Loucy (cell line): Measurements from ENCODE around the gene GRIN2A.

Experiments
- EZH2phosphoT487 ChIP-seq: fragments of 200-600 bp; IDR thresholded peaks from 2 replicates; pipeline ENCODE4 v1.6.1; 2018; ENCODE audit warnings: antibody characterized with exemption, mild to moderate bottlenecking, moderate library complexity, borderline replicate concordance
- TF ChIP-seq, protein P1 (sequence below): fragments of 200-600 bp; sonication (generic); conservative IDR thresholded peaks from 2 replicates; pipeline ENCODE4 v1.5.1; 2014; ENCODE audit warnings: mild to moderate bottlenecking, antibody characterized with exemption, low read length

DNA sequence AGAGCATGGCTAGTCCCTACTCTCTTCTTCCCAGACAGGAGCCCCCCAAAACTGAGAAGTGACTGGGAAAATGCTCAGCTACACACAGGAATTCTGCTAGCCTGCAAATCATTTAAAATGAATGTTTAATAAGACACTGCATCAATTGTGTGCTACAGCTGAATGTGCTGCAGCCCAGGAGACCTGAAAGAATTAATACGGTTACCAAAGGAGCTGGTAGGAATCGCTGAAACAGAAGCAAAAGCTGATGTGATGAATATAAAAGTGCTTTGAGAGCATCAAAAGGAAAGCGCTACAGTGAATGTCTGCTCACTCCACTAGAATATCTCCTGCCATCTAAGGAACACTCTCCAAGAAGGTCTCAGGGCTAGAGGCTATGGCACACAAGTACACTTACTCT lies 3.7 kb downstream of the GRIN2A start:
- TF ChIP-seq, protein P1, sequence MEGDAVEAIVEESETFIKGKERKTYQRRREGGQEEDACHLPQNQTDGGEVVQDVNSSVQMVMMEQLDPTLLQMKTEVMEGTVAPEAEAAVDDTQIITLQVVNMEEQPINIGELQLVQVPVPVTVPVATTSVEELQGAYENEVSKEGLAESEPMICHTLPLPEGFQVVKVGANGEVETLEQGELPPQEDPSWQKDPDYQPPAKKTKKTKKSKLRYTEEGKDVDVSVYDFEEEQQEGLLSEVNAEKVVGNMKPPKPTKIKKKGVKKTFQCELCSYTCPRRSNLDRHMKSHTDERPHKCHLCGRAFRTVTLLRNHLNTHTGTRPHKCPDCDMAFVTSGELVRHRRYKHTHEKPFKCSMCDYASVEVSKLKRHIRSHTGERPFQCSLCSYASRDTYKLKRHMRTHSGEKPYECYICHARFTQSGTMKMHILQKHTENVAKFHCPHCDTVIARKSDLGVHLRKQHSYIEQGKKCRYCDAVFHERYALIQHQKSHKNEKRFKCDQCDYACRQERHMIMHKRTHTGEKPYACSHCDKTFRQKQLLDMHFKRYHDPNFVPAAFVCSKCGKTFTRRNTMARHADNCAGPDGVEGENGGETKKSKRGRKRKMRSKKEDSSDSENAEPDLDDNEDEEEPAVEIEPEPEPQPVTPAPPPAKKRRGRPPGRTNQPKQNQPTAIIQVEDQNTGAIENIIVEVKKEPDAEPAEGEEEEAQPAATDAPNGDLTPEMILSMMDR: no peak
- no peak for TF ChIP-seq EZH2phosphoT487
